ENCODE data around the gene PPARG.

DNA sequence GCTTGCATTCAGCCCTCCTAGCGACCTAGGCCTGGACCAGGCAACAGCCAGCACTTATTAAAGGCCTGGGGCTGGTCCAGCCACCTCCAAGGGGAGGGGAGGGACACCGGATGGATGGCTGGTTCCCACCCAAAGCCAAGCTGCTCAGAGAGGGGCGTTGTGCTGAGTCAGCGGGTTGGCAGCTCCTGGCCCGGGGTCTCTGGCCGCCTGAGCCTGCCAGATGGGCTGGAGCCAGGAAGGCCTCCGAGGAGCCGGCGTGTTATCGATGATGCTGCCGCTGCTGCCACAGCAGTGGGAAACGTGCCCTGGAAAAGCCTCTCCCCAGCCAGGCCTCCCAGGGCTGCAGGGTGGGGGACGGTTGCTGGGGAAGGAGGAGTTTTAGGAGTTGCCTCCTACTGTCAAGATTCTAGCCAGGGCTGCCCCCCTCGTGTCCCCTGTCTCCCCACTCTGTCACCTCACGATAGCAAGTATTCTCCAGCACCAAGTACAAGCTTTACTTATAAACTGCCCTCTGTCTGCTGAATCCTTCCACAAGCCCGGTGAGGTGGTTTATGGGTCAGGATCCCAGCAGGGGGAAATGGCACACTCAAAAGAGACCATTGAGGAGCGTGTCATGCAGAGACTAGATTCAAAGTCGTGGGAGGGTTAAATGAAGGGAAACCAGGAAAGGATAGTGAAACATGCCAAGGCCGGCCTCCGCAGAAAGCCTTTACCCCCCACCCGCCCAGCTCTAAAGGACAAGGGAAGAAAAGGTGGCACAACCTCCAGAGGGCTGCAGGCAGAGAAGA is 152.3 kb downstream of the PPARG start:
- TF ChIP-seq, protein P1, sequence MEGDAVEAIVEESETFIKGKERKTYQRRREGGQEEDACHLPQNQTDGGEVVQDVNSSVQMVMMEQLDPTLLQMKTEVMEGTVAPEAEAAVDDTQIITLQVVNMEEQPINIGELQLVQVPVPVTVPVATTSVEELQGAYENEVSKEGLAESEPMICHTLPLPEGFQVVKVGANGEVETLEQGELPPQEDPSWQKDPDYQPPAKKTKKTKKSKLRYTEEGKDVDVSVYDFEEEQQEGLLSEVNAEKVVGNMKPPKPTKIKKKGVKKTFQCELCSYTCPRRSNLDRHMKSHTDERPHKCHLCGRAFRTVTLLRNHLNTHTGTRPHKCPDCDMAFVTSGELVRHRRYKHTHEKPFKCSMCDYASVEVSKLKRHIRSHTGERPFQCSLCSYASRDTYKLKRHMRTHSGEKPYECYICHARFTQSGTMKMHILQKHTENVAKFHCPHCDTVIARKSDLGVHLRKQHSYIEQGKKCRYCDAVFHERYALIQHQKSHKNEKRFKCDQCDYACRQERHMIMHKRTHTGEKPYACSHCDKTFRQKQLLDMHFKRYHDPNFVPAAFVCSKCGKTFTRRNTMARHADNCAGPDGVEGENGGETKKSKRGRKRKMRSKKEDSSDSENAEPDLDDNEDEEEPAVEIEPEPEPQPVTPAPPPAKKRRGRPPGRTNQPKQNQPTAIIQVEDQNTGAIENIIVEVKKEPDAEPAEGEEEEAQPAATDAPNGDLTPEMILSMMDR (IDR thresholded peaks at IDR 0.05) = no peak
- TF ChIP-seq POLR2A (IDR thresholded peaks at IDR 0.05) = no peak

Data from Peyer's patch (tissue), 4 donors.